Neural progenitor cell (in vitro differentiated cells): ENCODE data around the gene PAPLN. TPM values are rescaled to one million over a fixed set of nuclear protein-coding genes. Genes with fewer than 3 reads are reported as not detected.

Experiments
- DNase-seq: peaks from one replicate; pipeline ENCODE4 v3.0.0-alpha.2; 2016; ENCODE audit warnings: low spot score
- H2AFZ ChIP-seq: fragments of 200-600 bp; sonication (generic); replicated peaks from 2 replicates; pipeline ENCODE4 v1.6.1; 2016; ENCODE audit warnings: antibody characterized with exemption
- H3F3A ChIP-seq: fragments of 200-600 bp; sonication (generic); 2 replicates; pipeline ENCODE4 v1.6.1; 2016; ENCODE audit warnings: antibody characterized with exemption, low read depth
- H3K27ac ChIP-seq: fragments of 200-600 bp; sonication (generic); 2 replicates; pipeline ENCODE4 v1.5.1; 2016; ENCODE audit warnings: mild to moderate bottlenecking
- H3K27me3 ChIP-seq: fragments of 200-600 bp; sonication (generic); 2 replicates; pipeline ENCODE4 v1.6.1; 2016; ENCODE audit warnings: mild to moderate bottlenecking, moderate library complexity
- H3K36me3 ChIP-seq: fragments of 200-600 bp; sonication (generic); 2 replicates; pipeline ENCODE4 v1.5.1; 2016
- H3K4me1 ChIP-seq: fragments of 200-600 bp; sonication (generic); 2 replicates; pipeline ENCODE4 v1.6.1; 2016; ENCODE audit warnings: mixed run types
- H3K4me2 ChIP-seq: fragments of 200-600 bp; sonication (generic); 2 replicates; pipeline ENCODE4 v1.6.1; 2016
- H3K4me3 ChIP-seq: fragments of 200-600 bp; sonication (generic); 2 replicates; pipeline ENCODE4 v1.5.1; 2016
- H3K79me2 ChIP-seq: fragments of 200-600 bp; sonication (generic); 2 replicates; pipeline ENCODE4 v1.6.1; 2016; ENCODE audit warnings: low read depth
- H3K9ac ChIP-seq: fragments of 200-600 bp; sonication (generic); 2 replicates; pipeline ENCODE4 v1.6.1; 2016
- H3K9me3 ChIP-seq: fragments of 200-600 bp; sonication (generic); 2 replicates; pipeline ENCODE4 v1.5.1; 2016; ENCODE audit warnings: low read depth
- H4K20me1 ChIP-seq: fragments of 200-600 bp; sonication (generic); 2 replicates; pipeline ENCODE4 v1.6.1; 2016; ENCODE audit warnings: low read depth
- H3K27ac Mint-ChIP-seq: 3 replicates; pipeline ENCODE4 v1.8.0; 2021; ENCODE audit warnings: mixed read lengths
- H3K27me3 Mint-ChIP-seq: 2 replicates; pipeline ENCODE4 v1.8.0; 2022; ENCODE audit warnings: low read depth, mild to moderate bottlenecking, inconsistent platforms, moderate library complexity, mixed read lengths; ENCODE audit not compliant: insufficient read depth
- H3K36me3 Mint-ChIP-seq: 3 replicates; pipeline ENCODE4 v1.8.0; 2021; ENCODE audit warnings: mixed read lengths
- H3K4me1 Mint-ChIP-seq: 3 replicates; pipeline ENCODE4 v1.8.0; 2021; ENCODE audit warnings: mixed read lengths
- H3K4me3 Mint-ChIP-seq: 3 replicates; pipeline ENCODE4 v1.8.0; 2021; ENCODE audit warnings: mild to moderate bottlenecking, moderate library complexity, mixed read lengths
- H3K9me3 Mint-ChIP-seq: 3 replicates; pipeline ENCODE4 v1.8.0; 2020; ENCODE audit warnings: mixed read lengths
- EZH2 ChIP-seq: fragments of 200-600 bp; sonication (generic); IDR thresholded peaks from 2 replicates; pipeline ENCODE4 v1.6.1; 2017; ENCODE audit warnings: antibody characterized with exemption, mild to moderate bottlenecking, moderate library complexity
- EZH2phosphoT487 ChIP-seq: fragments of 200-600 bp; sonication (generic); IDR thresholded peaks from 2 replicates; pipeline ENCODE4 v1.6.1; 2017; ENCODE audit warnings: antibody characterized with exemption
- total RNA-seq: library from RNA; depleted of rRNA; stranded (reverse); fragments of >200 nt; gene quantifications from 2 replicates; pipeline ENCODE4 v1.2.3, GENCODE V29; 2015; ENCODE audit warnings: low replicate concordance
- TF ChIP-seq, protein P1 (sequence below): fragments of 200-600 bp; sonication (generic); IDR thresholded peaks from 2 replicates; pipeline ENCODE4 v1.5.1; 2017; ENCODE audit warnings: antibody characterized with exemption, mild to moderate bottlenecking

The PAPLN gene
- total RNA-seq, 1 donor from 2014 or later, result 17.3 TPM

DNA sequence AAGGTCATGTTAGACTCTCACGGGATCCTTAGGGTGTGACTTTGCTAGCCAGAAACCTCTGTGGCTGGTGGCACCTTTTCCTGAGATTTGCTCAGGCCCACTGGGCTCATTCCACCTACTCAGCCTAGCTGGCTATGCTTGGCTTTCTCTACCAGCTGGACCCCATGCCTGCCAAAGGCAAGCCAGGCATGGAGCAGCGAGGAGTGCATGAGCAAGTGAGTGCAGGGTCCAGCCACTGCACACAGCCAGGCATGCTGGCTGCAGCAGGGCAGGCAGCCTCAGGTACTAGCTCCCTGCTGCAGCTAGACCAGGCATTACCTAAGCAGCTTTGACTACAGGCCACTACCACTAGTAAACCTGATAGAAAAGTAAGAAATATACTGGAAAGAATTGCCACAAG, 29.7 kb upstream of the PAPLN start:
- Mint-ChIP-seq H3K36me3 (peaks cover 39% of the 10 kb centered on the region), H3K27ac (no peak overlapping the region), H3K27me3 (no peaks in the 10 kb centered on the region), H3K4me1 (no peaks in the 10 kb centered on the region), H3K9me3 (no peaks in the 10 kb centered on the region), H3K4me3 (no peak overlapping the region)
- H3K79me2 ChIP-seq, result no peaks in the 10 kb centered on the region
- TF ChIP-seq EZH2phosphoT487, result no peak
- no peak for TF ChIP-seq EZH2
- TF ChIP-seq, protein P1, sequence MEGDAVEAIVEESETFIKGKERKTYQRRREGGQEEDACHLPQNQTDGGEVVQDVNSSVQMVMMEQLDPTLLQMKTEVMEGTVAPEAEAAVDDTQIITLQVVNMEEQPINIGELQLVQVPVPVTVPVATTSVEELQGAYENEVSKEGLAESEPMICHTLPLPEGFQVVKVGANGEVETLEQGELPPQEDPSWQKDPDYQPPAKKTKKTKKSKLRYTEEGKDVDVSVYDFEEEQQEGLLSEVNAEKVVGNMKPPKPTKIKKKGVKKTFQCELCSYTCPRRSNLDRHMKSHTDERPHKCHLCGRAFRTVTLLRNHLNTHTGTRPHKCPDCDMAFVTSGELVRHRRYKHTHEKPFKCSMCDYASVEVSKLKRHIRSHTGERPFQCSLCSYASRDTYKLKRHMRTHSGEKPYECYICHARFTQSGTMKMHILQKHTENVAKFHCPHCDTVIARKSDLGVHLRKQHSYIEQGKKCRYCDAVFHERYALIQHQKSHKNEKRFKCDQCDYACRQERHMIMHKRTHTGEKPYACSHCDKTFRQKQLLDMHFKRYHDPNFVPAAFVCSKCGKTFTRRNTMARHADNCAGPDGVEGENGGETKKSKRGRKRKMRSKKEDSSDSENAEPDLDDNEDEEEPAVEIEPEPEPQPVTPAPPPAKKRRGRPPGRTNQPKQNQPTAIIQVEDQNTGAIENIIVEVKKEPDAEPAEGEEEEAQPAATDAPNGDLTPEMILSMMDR, result no peak
- H2AFZ ChIP-seq, result no peak overlapping the region
- DNase-seq, result no peak
- H3K4me3 ChIP-seq, result no peak overlapping the region
- H4K20me1 ChIP-seq, result no peaks in the 10 kb centered on the region
- H3K9me3 ChIP-seq, result no peaks in the 10 kb centered on the region
- no peaks in the 10 kb centered on the region for H3K27me3 ChIP-seq
- no peaks in the 10 kb centered on the region for H3K4me1 ChIP-seq
- H3K4me2 ChIP-seq, result no peak overlapping the region
- H3K9ac ChIP-seq, result no peak overlapping the region
- no peaks in the 10 kb centered on the region for H3F3A ChIP-seq
- no peak overlapping the region for H3K27ac ChIP-seq
- H3K36me3 ChIP-seq, result peaks cover 14% of the 10 kb centered on the region

DNA sequence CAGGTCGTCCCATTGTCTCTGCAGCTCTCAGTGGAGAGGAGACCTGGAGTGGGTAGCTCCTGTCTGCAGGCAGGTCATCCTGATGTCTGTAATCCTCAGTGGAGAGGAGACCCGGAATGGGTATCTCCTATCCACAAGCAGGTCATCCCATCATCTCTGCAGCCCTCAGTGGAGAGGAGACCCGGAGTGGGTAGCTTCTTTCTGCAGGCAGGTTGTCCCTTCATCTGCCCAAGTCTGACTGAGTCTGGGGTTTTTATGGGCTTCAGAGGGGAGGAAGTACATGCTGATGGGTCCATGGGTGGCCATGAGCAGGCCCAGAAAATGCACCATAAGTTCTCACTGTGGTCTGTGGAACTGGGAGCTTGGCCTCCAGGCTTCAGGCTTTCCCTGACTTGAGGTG, 28.9 kb upstream of the PAPLN start:
- peaks cover 43% of the 10 kb centered on the region for H3K36me3 Mint-ChIP-seq
- no peaks in the 10 kb centered on the region for H3K79me2 ChIP-seq
- no peaks in the 10 kb centered on the region for H3K4me1 Mint-ChIP-seq
- H3K36me3 ChIP-seq, result peaks cover 14% of the 10 kb centered on the region
- H3K4me2 ChIP-seq, result no peak overlapping the region
- no peak for DNase-seq
- H3K27ac Mint-ChIP-seq, result no peak overlapping the region
- no peak overlapping the region for H3K4me3 ChIP-seq
- no peak overlapping the region for H3K9ac ChIP-seq
- H3F3A ChIP-seq, result no peaks in the 10 kb centered on the region
- no peaks in the 10 kb centered on the region for H4K20me1 ChIP-seq
- no peak overlapping the region for H2AFZ ChIP-seq
- no peaks in the 10 kb centered on the region for H3K9me3 ChIP-seq
- TF ChIP-seq, protein P1, result no peak
- TF ChIP-seq EZH2, result no peak
- TF ChIP-seq EZH2phosphoT487, result no peak
- no peaks in the 10 kb centered on the region for H3K27me3 Mint-ChIP-seq
- H3K9me3 Mint-ChIP-seq, result no peaks in the 10 kb centered on the region
- H3K4me1 ChIP-seq, result no peaks in the 10 kb centered on the region
- no peaks in the 10 kb centered on the region for H3K27me3 ChIP-seq
- no peak overlapping the region for H3K27ac ChIP-seq
- H3K4me3 Mint-ChIP-seq, result no peak overlapping the region

DNA sequence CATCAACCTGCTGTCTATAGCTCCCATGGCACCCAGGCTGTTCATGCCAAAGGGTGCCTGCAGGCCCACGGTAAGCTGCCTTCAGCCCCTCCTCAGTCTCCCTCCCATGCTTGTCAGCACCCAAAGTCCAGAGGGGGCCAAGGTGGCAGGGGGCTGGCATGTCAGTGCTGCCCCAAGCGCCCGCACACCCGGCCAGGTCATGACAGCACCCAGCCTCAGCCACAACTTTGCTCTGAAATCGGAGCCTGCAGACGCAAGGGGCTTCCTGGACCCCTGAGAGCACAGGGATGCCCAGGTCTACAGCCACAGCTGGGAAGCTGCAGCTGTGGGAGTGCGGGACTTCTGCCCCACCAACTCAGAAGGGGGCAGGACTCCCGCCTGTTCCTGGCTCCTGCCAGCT, 28.5 kb upstream of the PAPLN start:
- Mint-ChIP-seq H3K27me3 (no peaks in the 10 kb centered on the region), H3K4me1 (no peaks in the 10 kb centered on the region), H3K36me3 (peaks cover 44% of the 10 kb centered on the region), H3K27ac (no peak overlapping the region), H3K9me3 (no peaks in the 10 kb centered on the region), H3K4me3 (no peak overlapping the region)
- H4K20me1 ChIP-seq, result no peaks in the 10 kb centered on the region
- H3K9ac ChIP-seq, result no peak overlapping the region
- H3K79me2 ChIP-seq, result no peaks in the 10 kb centered on the region
- H3K4me3 ChIP-seq, result no peak overlapping the region
- no peak overlapping the region for H2AFZ ChIP-seq
- H3F3A ChIP-seq, result no peaks in the 10 kb centered on the region
- TF ChIP-seq, protein P1, result no peak
- TF ChIP-seq EZH2, result no peak
- no peak for TF ChIP-seq EZH2phosphoT487
- H3K27ac ChIP-seq, result no peak overlapping the region
- no peak overlapping the region for H3K4me2 ChIP-seq
- no peaks in the 10 kb centered on the region for H3K4me1 ChIP-seq
- no peaks in the 10 kb centered on the region for H3K27me3 ChIP-seq
- DNase-seq, result no peak
- peaks cover 14% of the 10 kb centered on the region for H3K36me3 ChIP-seq
- H3K9me3 ChIP-seq, result no peaks in the 10 kb centered on the region
